ENCODE measurements around the gene NINL. TPM values are rescaled to one million over a fixed set of nuclear protein-coding genes. Genes with fewer than 3 reads are reported as not detected.

NINL gene
- total and polyA plus RNA-seq, 2 of the 8 experiments (the other 6 are each of a cell fraction or from before 2014, with no cell fraction given), result 15.3 to 30.0 TPM

- Histone ChIP-seq H3K9ac (replicated peaks in 1 of 4; ENCODE audit: extremely low read depth in 1 of 4, low read depth in 3 of 4, low read length in 3 of 4) (no peak overlapping the region), H3K79me2 (ENCODE audit: control insufficient read depth in 1 of 2, insufficient read depth in 2 of 2, low read length in 2 of 2) (peaks cover 0 to 69% of the 10 kb centered on the region in 2 experiments; a peak in 2 of 4 replicates), H3K14ac (ENCODE audit: insufficient read length) (no peak overlapping the region), H2BK15ac (ENCODE audit: low read length) (no peak overlapping the region), H3K56ac (replicated peaks; ENCODE audit: insufficient read length, low read depth, low read length) (no peak overlapping the region), H4K20me1 (replicated peaks in 1 of 2; ENCODE audit: control insufficient read depth in 1 of 2, insufficient read depth in 2 of 2, low read length in 2 of 2) (peaks cover 4 to 11% of the 10 kb centered on the region in 2 experiments), H3K4me3 (ENCODE audit: extremely low read depth in 1 of 4, insufficient read depth in 2 of 4, low read depth in 3 of 4, low read length in 4 of 4) (no peak overlapping the region; a peak in 1 of 8 replicates), H3K23ac (ENCODE audit: insufficient read length) (no peak overlapping the region), H3K79me1 (ENCODE audit: low read depth, low read length) (peaks cover 10% of the 10 kb centered on the region), H2BK20ac (ENCODE audit: low read length) (no peak overlapping the region), H2BK120ac (replicated peaks; ENCODE audit: low read depth, low read length) (no peak overlapping the region), H3K4ac (replicated peaks; ENCODE audit: insufficient read length, low read depth, low read length) (no peak overlapping the region), H3K4me2 (ENCODE audit: insufficient read depth in 1 of 2, low read depth in 2 of 2, low read length in 2 of 2) (peak overlapping the region; percentile 3 to 41; a peak in 2 of 4 replicates), H4K5ac (ENCODE audit: insufficient read length, low read depth, low read length) (no peak overlapping the region), H2BK12ac (ENCODE audit: low read depth, low read length) (no peak overlapping the region), H3K4me1 (replicated peaks in 1 of 4; ENCODE audit: control insufficient read depth in 3 of 4, insufficient read depth in 4 of 4, low read length in 3 of 4) (peaks cover 4 to 23% (median 13%) of the 10 kb centered on the region in 4 experiments), H3K18ac (ENCODE audit: extremely low read depth, low read length) (no peak overlapping the region), H3K9me3 (ENCODE audit: insufficient read depth in 2 of 2, low read depth in 1 of 2, low read length in 1 of 2) (no peaks in the 10 kb centered on the region), H4K91ac (replicated peaks; ENCODE audit: insufficient read length, low read length) (no peak overlapping the region), H2AFZ (ENCODE audit: low read length) (no peak overlapping the region), H2AK5ac (ENCODE audit: low read depth, low read length) (0 out of 2 replicates have a peak overlapping the region, but pooled peaks have one; percentile 16), H3K23me2 (ENCODE audit: low read depth, low read length) (no peaks in the 10 kb centered on the region), H4K8ac (ENCODE audit: extremely low read depth, insufficient read depth, low read length) (no peak overlapping the region), H3K27ac (ENCODE audit: low read depth, low read length) (peak overlapping the region; percentile 3; the same call in 1 of the 2 replicates), H2BK5ac (ENCODE audit: low read depth, low read length) (no peak overlapping the region), H3K27me3 (replicated peaks in 1 of 4; ENCODE audit: control insufficient read depth in 3 of 4, extremely low read depth in 1 of 4, insufficient read depth in 3 of 4, low read length in 3 of 4) (no peaks in the 10 kb centered on the region), H3K36me3 (ENCODE audit: control insufficient read depth in 2 of 4, insufficient read depth in 4 of 4, low read length in 3 of 4) (no peaks in the 10 kb centered on the region)
- CTCF ChIA-PET (ENCODE audit: partially characterized antibody), result interaction anchor here (0.6 to 1.7 kb wide), 5 partner anchors 10 to 83 kb away, joined by 3 to 7 read pairs (median 3); no protein-coding TSS in a partner anchor
- POLR2A ChIA-PET (ENCODE audit: partially characterized antibody), result interaction anchor here (0.8 to 2.2 kb wide), 5 partner anchors 8 to 13 kb away, joined by 3 to 10 read pairs (median 4); no protein-coding TSS in a partner anchor
- DNase-seq (ENCODE audit: low read depth in 1 of 2, low spot score in 2 of 2) (no peak), FAIRE-seq (no peak)
- WGBS, 2 experiments (ENCODE audit: extremely low coverage in 1 of 2, insufficient coverage in 1 of 2, insufficient read length in 1 of 2, insufficient replicate concordance in 2 of 2, low coverage in 1 of 2, low lambda C conversion rate in 2 of 2, missing lambda C conversion rate in 1 of 2), result 84% methylated on average over 9 of the region's 11 CpGs; no CpG with 5 or more reads in 1 of the 2 experiments
- TF ChIP-seq USF2 (IDR thresholded peaks at IDR 0.05; ENCODE audit: low read length) (no peak), RNF2 (IDR thresholded peaks at IDR 0.05; ENCODE audit: borderline replicate concordance, low read depth, low read length, missing control alignments, poor library complexity, severe bottlenecking) (no peak), POLR2A (IDR thresholded peaks at IDR 0.05; ENCODE audit: control extremely low read depth in 1 of 2, low read depth in 2 of 2, low read length in 2 of 2) (no peak), E2F6 (IDR thresholded peaks at IDR 0.05) (no peak), BACH1 (IDR thresholded peaks at IDR 0.05; ENCODE audit: low read length) (no peak), MAX (IDR thresholded peaks at IDR 0.05) (no peak), CHD1 (IDR thresholded peaks at IDR 0.05; ENCODE audit: low read depth, low read length) (no peak), NRF1 (IDR thresholded peaks at IDR 0.05; ENCODE audit: low read depth, low read length) (no peak), TAF7 (optimal IDR thresholded peaks at IDR 0.05; ENCODE audit: borderline replicate concordance, low read depth, low read length) (no peak), SIRT6 (IDR thresholded peaks at IDR 0.05; ENCODE audit: low read length) (no peak), KDM1A (IDR thresholded peaks at IDR 0.05; ENCODE audit: borderline replicate concordance, low read length) (no peak), SUZ12 (IDR thresholded peaks at IDR 0.05; ENCODE audit: low read length) (no peak)
These were observed 52.4 kb downstream of the NINL start for GRCh38 chr20:25532971-25533391.
